Gastrocnemius medialis (tissue), 4 donors: ENCODE data around the gene ITGAE.

Experiments
- CTCF ChIP-seq, 5 experiments: fragments of 450-650 bp in 3 of 5; fragments of 200-600 bp in 2 of 5; sonication (generic) in 2 of 5; IDR thresholded peaks in 4 of 5; conservative IDR thresholded peaks in 1 of 5; 1 replicate in 4 of 5; 2 replicates in 1 of 5; pipeline ENCODE4 v1.5.1; 2016 to 2019; ENCODE audit warnings: antibody characterized with exemption in 5 of 5, mild to moderate bottlenecking in 3 of 5, moderate library complexity in 3 of 5
- POLR2A ChIP-seq, 2 donors: fragments of 450-650 bp; IDR thresholded peaks; one replicate each; pipeline ENCODE4 v1.6.1; 2017; ENCODE audit warnings: antibody characterized with exemption in 2 of 2, mild to moderate bottlenecking in 2 of 2, moderate library complexity in 2 of 2

GRCh38 chr17:3773966-3774365 is 27.0 kb downstream of the ITGAE start:
- TF ChIP-seq CTCF (IDR thresholded peaks at IDR 0.05 in 4 of 5, conservative IDR thresholded peaks at IDR 0.05 in 1 of 5) (no peak), POLR2A (IDR thresholded peaks at IDR 0.05) (no peak)
